ENCODE measurements around the gene LRRC58.

- TF ChIP-seq CTCF (IDR thresholded peaks at IDR 0.05; ENCODE audit: low read depth, low read length) (no peak), EZH2phosphoT487 (IDR thresholded peaks at IDR 0.05; ENCODE audit: low read depth) (no peak)
Measured at GRCh38 chr3:120300971-120301370, 48.2 kb downstream of the LRRC58 start.

Data from OCI-LY3 (cell line).